ENCODE data around the gene LYRM4. TPM values are rescaled to one million over a fixed set of nuclear protein-coding genes. Genes with fewer than 3 reads are reported as not detected.

The LYRM4 gene
- total RNA-seq, 1 donor from 2014 or later, result 34.4 TPM

DNA sequence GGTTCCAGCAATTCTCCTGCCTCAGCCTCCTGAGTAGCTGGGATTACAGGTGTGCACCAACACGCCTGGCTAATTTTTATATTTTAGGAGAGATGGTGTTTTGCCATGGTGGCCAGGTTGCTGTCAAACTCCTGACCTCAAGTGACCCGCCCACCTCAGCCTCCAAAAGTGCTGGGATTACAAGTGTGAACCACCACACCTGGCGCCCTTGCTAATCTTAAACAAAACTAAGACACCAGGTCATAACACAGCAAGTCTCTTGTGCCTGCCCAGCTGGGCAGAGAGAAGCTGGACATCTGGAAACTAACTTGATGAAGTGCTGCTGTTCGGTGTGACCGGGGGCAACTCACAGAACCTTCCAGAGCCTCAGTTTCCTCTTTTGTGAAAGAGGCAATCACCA is 107.6 kb downstream of the LYRM4 start:
- Mint-ChIP-seq H3K27ac (no peak overlapping the region), H3K36me3 (ENCODE audit: insufficient read depth) (no peaks in the 10 kb centered on the region), H3K4me3 (ENCODE audit: low read depth) (no peak overlapping the region), H3K27me3 (no peaks in the 10 kb centered on the region), H3K9me3 (ENCODE audit: low read depth) (no peaks in the 10 kb centered on the region), H3K4me1 (ENCODE audit: low read depth) (no peaks in the 10 kb centered on the region)
- no peak for DNase-seq (ENCODE audit: low spot score, unreplicated experiment)
- no peak for TF ChIP-seq CTCF (IDR thresholded peaks at IDR 0.05; ENCODE audit: unreplicated experiment)

GRCh38 chr6:5152460-5152859 is 108.3 kb downstream of the LYRM4 start:
- no peaks in the 10 kb centered on the region for H3K9me3 Mint-ChIP-seq (ENCODE audit: low read depth)
- no peak overlapping the region for H3K4me3 Mint-ChIP-seq (ENCODE audit: low read depth)
- H3K27ac Mint-ChIP-seq, result no peak overlapping the region
- no peaks in the 10 kb centered on the region for H3K27me3 Mint-ChIP-seq
- TF ChIP-seq CTCF (IDR thresholded peaks at IDR 0.05; ENCODE audit: unreplicated experiment), result no peak
- no peaks in the 10 kb centered on the region for H3K36me3 Mint-ChIP-seq (ENCODE audit: insufficient read depth)
- H3K4me1 Mint-ChIP-seq (ENCODE audit: low read depth), result no peaks in the 10 kb centered on the region
- DNase-seq (ENCODE audit: low spot score, unreplicated experiment), result no peak

- no peaks in the 10 kb centered on the region for H3K27me3 Mint-ChIP-seq
- no peak for TF ChIP-seq CTCF (IDR thresholded peaks at IDR 0.05; ENCODE audit: unreplicated experiment)
- no peak overlapping the region for H3K27ac Mint-ChIP-seq
- no peaks in the 10 kb centered on the region for H3K36me3 Mint-ChIP-seq (ENCODE audit: insufficient read depth)
- H3K4me3 Mint-ChIP-seq (ENCODE audit: low read depth), result no peak overlapping the region
- DNase-seq (ENCODE audit: low spot score, unreplicated experiment), result no peak
- no peaks in the 10 kb centered on the region for H3K4me1 Mint-ChIP-seq (ENCODE audit: low read depth)
- no peaks in the 10 kb centered on the region for H3K9me3 Mint-ChIP-seq (ENCODE audit: low read depth)
Measured at GRCh38 chr6:5151955-5152401, 108.8 kb downstream of the LYRM4 start.

GRCh38 chr6:5151360-5151954 is 109.3 kb downstream of the LYRM4 start:
- Mint-ChIP-seq H3K4me1 (ENCODE audit: low read depth) (no peaks in the 10 kb centered on the region), H3K4me3 (ENCODE audit: low read depth) (no peak overlapping the region), H3K27ac (no peak overlapping the region), H3K9me3 (ENCODE audit: low read depth) (no peaks in the 10 kb centered on the region), H3K27me3 (no peaks in the 10 kb centered on the region), H3K36me3 (ENCODE audit: insufficient read depth) (no peaks in the 10 kb centered on the region)
- no peak for TF ChIP-seq CTCF (IDR thresholded peaks at IDR 0.05; ENCODE audit: unreplicated experiment)
- DNase-seq (ENCODE audit: low spot score, unreplicated experiment), result no peak

DNA sequence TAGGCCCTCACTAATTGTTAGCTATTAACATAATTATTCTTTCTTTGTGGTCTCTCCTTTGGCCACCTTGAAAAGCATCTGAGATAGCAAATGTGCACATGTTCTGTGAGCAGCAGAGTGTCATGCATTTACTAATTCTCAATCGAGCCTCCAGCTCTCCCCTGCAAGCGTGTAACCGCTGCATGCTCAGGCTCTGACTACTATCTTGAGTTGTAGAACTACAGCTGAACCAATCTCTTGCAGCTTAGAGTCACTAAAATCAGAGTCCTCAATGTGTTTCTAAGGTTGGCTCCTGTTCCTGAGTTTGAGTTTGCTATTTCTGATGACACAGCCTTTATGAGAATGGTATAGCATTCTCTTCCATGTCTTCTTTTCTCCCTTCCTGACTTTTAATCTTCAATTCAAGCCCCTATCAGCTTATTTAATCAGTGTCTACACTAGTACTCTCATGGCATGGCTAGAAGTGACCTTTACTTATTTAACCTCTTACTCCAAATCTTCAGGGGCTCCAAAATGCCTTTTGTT is 110.1 kb downstream of the LYRM4 start:
- Mint-ChIP-seq H3K27ac (no peak overlapping the region), H3K9me3 (ENCODE audit: low read depth) (no peaks in the 10 kb centered on the region), H3K4me3 (ENCODE audit: low read depth) (no peak overlapping the region), H3K27me3 (no peaks in the 10 kb centered on the region), H3K36me3 (ENCODE audit: insufficient read depth) (no peaks in the 10 kb centered on the region), H3K4me1 (ENCODE audit: low read depth) (no peaks in the 10 kb centered on the region)
- TF ChIP-seq CTCF (IDR thresholded peaks at IDR 0.05; ENCODE audit: unreplicated experiment), result no peak
- DNase-seq (ENCODE audit: low spot score, unreplicated experiment), result no peak
